SKM-1 (cell line): Measurements from ENCODE around the gene STAMBPL1.
"Not testable (repeated sequence)": the region's sequence is repeated elsewhere in the genome, so short reads cannot be mapped to it uniquely, and the experiment has no call there.

ENCODE experiments used
- DNase-seq: peaks from one replicate; lab custom pipeline; 2025; ENCODE audit not compliant: unreplicated experiment; lab: John Stamatoyannopoulos, UW

Gene STAMBPL1

GRCh38 chr10:88854684-88855083 is 25.4 kb upstream of the STAMBPL1 start:
- no peak for DNase-seq

GRCh38 chr10:88857831-88858230 is 22.2 kb upstream of the STAMBPL1 start:
- DNase-seq = no peak

- no peak for DNase-seq
These were observed 21.6 kb upstream of the STAMBPL1 start for GRCh38 chr10:88858491-88858890.

GRCh38 chr10:88861036-88861435 is 19.0 kb upstream of the STAMBPL1 start:
- no peak for DNase-seq

- no peak for DNase-seq
These were observed 14.7 kb upstream of the STAMBPL1 start for GRCh38 chr10:88865281-88865876.

- no peak for DNase-seq
These were observed 13.6 kb upstream of the STAMBPL1 start for GRCh38 chr10:88866454-88866853.

- no peak for DNase-seq
These were observed 10.0 kb upstream of the STAMBPL1 start for GRCh38 chr10:88870089-88870488.

GRCh38 chr10:88873757-88874156 is 6.3 kb upstream of the STAMBPL1 start:
- DNase-seq = no peak

GRCh38 chr10:88874281-88874680 is 5.8 kb upstream of the STAMBPL1 start:
- DNase-seq = no peak

- no peak for DNase-seq
These were observed 5.0 kb upstream of the STAMBPL1 start for GRCh38 chr10:88875081-88875480.

- no peak for DNase-seq
These were observed 2.7 kb upstream of the STAMBPL1 start for GRCh38 chr10:88877298-88877697.

- DNase-seq = peak; percentile 86
These were observed 434 bp downstream of the STAMBPL1 start for GRCh38 chr10:88880282-88881076.

GRCh38 chr10:88881320-88881719 is 1.3 kb downstream of the STAMBPL1 start:
- no peak for DNase-seq

- DNase-seq = no peak
These were observed 2.0 kb downstream of the STAMBPL1 start for GRCh38 chr10:88881922-88882645.

GRCh38 chr10:88882646-88883447 is 2.8 kb downstream of the STAMBPL1 start:
- not testable (repeated sequence) for DNase-seq

- no peak for DNase-seq
These were observed 3.4 kb downstream of the STAMBPL1 start for GRCh38 chr10:88883448-88883809.

- DNase-seq = no peak
These were observed 6.5 kb downstream of the STAMBPL1 start for GRCh38 chr10:88886557-88886956.

GRCh38 chr10:88888810-88889445 is 8.9 kb downstream of the STAMBPL1 start:
- no peak for DNase-seq

- no peak for DNase-seq
These were observed 9.7 kb downstream of the STAMBPL1 start for GRCh38 chr10:88889559-88890337.
